ENCODE measurements around the gene CDC42EP3.
A peak's percentile ranks its signal among the peaks of the same experiment; 100 is the strongest.

CDC42EP3 gene

DNA sequence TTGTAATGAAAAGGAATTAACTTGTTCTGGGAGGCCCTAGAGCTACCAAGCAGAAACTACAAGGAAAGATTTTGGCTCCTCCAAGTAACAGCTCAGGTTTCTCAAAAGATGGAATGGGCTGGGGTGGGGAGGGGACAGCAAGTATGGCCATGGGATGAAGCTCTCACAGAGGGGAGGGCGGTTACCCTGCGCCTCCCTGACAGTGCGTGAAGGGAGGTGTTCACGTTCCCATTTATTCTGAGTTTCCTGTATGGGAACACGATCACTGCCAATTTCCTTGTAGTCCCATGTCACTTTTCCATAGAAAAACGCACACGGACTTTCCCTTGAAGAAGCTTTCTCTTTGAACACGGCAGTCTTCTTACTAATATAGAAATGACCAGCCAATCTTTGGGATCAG, 17.0 kb downstream of the CDC42EP3 start:
- DNase-seq, result no peak

GRCh38 chr2:37653805-37654378, 17.6 kb downstream of the CDC42EP3 start:
- DNase-seq, result no peak

DNA sequence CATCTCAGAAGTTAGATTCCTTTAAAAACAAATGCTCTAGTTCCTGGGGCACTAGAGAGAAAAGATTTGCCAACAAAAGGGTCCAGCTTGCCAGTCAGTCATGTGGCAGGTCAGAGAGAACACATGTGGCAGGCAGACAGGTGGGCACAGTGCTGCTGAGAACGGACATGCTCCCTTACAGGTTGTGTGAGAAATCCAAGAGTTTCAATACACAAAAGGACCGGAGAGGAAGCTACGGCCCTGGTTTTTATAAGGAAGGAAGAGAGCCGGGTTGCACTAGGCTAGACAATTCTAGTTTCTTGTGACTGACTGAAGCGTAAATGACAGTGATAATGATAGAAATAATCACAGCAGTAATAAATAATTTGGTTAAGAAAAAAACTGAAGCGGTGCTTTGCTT, 18.3 kb downstream of the CDC42EP3 start:
- DNase-seq, result no peak

DNA sequence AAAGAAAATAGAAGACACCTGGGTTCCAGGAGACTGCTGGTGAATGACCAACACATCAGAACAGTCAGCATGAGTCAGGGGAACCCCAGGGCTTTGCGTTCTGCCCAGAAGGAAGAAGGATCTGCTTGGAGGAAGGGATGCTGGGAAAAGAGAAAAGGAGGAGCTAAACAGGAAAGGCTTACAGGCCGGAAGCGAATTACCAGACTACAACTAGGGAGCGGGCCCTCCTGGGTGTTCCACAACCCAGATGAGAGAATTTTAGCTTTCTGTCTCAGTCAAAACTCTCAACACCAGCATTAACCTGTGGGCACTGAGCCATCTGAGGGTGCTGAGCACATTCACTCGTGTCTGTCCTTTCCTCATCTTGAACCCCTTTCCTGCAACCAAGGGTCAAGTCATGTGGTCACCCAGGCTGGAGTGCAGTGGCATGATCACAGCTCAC, 19.2 kb downstream of the CDC42EP3 start:
- no peak for DNase-seq

GRCh38 chr2:37650548-37651093, 20.8 kb downstream of the CDC42EP3 start:
- no peak for DNase-seq

- no peak for DNase-seq
These were observed 21.9 kb downstream of the CDC42EP3 start for GRCh38 chr2:37649518-37649917.

GRCh38 chr2:37648331-37649011, 23.0 kb downstream of the CDC42EP3 start:
- DNase-seq, result peak; percentile 37

DNA sequence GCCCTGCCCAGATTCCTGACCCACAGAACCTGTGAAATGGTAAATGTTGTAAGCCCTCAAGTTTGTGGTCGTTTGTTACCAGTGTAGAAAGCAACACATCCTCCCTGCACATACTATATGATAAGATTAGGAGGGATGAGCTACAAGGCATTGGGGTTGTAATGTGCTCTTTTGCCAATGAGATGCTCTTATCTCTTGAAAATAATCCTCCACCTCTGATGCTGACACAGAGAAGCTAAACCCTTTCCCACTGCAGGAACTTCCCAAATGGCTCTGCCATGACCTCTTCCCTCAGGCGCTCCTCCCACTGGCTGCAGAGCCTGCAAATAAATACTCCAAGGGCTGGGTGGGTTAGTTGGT, 23.5 kb downstream of the CDC42EP3 start:
- no peak for DNase-seq

DNA sequence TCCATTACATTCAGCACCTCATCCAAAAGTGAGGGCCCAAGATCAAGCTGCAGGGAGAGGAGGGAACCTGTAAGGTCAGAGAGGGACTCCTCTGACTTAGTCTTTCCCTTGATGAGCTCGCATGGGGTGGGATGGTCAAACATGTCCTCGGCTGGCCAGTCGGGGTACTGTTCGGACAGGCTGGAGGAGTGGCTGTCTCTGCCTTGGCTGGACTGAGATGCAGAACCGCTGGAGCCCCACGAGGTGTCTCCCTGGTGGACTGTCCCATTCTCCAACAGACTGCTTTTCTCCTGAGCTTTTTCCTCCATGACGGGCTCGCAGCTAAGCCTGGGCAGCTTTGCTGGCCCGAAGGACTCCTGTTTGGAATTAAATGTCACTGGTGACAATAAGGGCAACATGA, 25.6 kb downstream of the CDC42EP3 start:
- DNase-seq, result no peak

DNA sequence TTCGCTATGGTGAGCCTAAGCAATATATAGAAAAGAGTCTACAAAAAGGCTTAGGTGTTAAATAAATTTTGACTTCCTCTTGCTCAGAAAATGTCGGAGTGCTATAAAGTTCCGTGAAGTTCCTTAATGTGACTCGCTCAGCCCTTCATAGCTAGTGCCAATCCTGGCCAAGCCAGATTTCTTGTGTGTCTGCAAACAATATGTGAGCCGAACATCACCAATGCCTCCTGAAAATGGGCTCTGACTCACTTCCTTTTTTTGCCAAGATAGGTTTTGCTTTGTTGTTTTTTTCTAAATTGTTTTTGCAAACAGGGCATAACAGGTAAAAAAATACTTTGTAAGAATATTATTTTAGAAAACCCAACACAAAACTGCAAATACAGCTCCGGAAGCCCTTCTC, 26.1 kb downstream of the CDC42EP3 start:
- DNase-seq, result no peak

- no peak for DNase-seq
These were observed 27.3 kb downstream of the CDC42EP3 start for GRCh38 chr2:37644191-37644590.

- DNase-seq, result no peak
These were observed 27.7 kb downstream of the CDC42EP3 start for GRCh38 chr2:37643730-37644078.

- no peak for DNase-seq
These were observed 28.3 kb downstream of the CDC42EP3 start for GRCh38 chr2:37642907-37643729.

DNA sequence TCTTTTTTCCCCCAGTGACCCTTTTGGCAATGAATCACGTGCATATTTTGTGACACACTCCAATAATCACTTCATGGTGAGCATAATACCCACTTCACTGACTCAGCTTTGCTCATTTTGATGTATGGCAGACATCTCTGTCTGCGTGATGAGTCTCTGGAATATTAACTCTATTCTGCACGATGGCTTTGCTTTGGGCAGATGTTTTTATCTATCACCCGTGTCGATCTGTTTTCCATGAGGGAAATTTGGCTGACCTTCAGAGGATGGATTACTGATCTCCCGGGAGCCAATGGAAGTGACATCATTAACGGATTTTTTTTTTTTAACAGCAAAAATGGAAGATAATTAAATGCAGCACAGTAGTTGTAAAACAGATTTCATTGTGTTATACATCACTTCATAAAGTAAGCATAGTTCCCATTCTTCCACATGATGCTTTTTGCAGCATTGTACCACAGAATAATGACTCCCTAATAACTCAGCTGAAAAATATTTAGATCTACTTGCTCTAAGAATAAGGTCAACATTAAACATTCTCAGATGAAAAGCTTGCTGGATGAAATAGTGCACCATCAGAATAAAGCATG, 29.8 kb downstream of the CDC42EP3 start:
- DNase-seq, result no peak

GRCh38 chr2:37639631-37640030, 31.8 kb downstream of the CDC42EP3 start:
- no peak for DNase-seq

DNA sequence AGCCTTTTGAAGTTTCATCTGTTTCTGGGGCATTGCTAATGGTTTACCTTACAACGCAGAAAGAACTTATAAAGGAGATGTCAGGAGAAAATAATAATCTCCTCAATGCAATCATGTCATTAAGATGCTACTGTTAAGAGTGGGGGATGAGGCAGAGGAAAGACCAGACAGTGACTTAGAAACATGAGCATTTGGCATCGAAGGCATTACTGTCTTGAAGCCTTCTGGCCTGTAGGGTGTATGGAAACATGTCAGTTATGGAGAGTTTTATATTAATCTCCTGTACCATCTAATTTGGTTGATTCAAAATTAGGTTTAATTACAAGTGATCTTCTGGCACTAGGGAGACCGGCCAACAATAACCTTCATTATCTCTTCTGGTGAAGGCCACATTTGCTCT, 32.5 kb downstream of the CDC42EP3 start:
- DNase-seq, result no peak

DNA sequence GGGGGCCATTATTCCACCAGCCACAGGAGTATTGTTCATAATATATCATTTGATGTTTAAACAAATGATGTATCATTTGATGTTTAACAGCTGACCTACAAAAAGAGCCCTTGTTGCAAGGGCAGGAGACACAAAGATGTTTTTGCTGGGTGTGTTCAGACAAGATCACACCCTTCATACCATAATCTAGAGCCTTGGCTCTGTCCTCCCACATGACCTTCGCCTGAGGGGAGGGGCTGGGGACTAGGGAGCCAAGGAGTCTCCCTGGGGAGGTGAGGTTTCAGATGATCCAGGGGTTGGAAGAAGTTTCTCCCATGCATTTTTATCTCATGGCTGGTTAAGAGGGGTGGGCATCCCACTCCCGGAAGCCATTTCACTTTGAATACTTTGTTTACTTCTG, 33.5 kb downstream of the CDC42EP3 start:
- DNase-seq, result no peak

DNA sequence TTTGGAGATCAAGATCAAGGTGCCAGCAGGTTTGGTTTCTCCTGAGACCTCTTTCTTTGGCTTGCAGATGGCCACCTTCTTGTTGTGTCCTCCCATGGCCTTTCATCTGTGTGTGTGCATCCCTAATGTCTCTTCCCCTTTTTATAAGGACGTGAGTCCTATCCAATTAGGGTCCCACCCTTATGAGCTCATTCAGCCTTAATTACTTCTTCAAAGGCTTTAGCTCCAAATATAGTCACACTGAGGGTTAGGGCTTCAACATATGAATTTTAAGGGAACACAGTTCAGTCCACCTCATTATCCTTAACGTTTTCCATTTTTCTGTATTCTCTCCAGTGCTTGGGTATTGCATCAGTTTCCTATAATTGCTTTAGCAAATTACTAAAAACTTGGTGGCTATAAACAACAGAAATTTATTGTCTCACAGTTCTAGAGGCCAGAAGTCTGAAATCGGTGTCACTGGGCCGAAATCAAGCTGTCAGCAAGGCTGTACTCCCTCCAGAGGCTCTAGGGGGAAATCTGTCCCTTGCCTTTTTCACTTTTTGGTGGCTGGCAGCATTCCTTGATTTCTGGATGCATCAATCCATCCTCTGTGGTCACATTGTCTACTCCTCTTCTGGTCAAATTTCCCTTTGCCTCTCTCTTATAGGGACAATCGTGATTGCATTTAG, 34.1 kb downstream of the CDC42EP3 start:
- DNase-seq, result no peak

DNA sequence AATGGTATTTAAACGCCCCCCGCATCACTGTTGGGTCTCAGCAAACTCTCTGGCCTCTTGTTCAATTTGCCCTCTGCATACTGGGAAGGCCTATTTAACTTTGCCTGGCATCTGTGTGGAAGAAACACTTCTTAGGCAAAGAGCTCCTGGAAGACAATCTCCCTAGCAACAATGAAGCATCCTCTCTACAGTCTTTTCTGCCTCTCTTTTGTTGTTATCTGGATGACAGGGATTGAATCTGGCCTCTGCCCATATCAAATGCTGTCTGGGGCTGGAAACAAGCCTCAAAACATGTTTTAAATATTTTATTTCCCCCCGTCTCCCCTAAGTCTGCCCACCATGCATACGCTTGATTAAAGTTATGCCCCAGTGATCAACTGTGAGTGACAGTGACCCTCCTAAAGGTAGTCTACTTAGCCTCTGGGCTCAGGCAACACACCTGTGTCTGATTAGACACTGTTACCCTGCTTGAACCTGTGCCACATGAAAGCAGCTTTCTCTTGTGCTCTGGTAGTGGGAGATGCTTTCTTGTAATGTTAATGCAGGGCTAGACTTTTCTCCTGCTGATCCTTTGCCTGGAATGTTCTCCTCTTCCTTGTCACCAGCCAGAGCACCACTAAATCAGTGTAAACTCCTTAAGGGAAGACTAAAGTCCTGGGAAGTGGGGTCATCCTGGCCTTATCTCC, 34.9 kb downstream of the CDC42EP3 start:
- no peak for DNase-seq

DNA sequence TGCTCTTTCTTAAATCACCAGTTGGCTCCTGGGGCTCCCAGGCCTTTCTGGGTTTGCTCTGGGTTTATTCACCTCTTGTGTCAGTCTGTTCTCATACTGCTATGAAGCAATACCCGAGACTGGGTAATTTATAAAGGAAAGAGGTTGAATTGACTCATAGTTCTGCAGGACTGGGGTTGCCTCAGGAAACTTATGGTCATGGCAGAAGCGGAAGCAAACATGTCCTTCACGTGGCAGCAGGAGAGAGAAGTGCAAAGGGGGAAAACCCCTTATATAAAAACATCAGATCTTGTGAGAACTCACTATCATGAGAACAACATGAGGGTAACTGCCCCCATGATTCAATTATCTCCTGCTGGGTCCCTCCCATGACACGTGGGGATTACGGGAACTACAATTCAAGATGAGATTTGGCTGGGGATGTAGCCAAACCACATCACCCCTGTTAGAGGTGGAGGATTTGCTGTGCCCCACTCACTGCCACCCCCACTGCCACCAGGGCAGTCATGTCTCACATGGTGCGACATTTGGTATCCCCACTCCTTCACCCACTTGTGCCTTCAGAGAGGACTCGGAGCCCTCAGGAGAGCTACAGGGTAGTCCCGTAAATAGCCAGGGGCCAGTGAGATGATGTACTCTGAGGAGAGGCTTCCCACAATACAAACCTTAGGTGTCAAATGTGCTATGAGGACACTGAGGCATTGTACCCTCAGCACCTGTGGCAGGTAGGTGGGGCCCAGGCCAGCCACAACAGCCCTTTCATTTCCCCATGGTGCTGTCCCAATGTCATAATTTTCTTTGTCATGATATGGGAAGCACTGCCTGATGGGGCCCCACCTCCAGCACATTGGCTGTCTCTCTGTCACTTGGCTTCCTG, 35.7 kb downstream of the CDC42EP3 start:
- DNase-seq, result peak; percentile 51

- no peak for DNase-seq
These were observed 36.4 kb downstream of the CDC42EP3 start for GRCh38 chr2:37634914-37635503.
